ENCODE measurements around the gene OR2V1.
"Not testable (repeated sequence)": the region's sequence is repeated elsewhere in the genome, so short reads cannot be mapped to it uniquely, and the experiment has no call there.

The OR2V1 gene
- total RNA-seq = 0 reads per million in 2 donors

- DNase-seq = no peak
Observed at GRCh38 chr5:181130832-181131496, at the start of gene OR2V1. OR2V1 (minus strand) TSS chr5:181131169; CDS start chr5:181125304, 5,865 bp downstream.

- not testable (repeated sequence) for DNase-seq
Observed at GRCh38 chr5:181177559-181177958, 46.6 kb upstream of the OR2V1 start.

- no peak for DNase-seq
Observed at GRCh38 chr5:181176254-181176952, 45.4 kb upstream of the OR2V1 start.

DNA sequence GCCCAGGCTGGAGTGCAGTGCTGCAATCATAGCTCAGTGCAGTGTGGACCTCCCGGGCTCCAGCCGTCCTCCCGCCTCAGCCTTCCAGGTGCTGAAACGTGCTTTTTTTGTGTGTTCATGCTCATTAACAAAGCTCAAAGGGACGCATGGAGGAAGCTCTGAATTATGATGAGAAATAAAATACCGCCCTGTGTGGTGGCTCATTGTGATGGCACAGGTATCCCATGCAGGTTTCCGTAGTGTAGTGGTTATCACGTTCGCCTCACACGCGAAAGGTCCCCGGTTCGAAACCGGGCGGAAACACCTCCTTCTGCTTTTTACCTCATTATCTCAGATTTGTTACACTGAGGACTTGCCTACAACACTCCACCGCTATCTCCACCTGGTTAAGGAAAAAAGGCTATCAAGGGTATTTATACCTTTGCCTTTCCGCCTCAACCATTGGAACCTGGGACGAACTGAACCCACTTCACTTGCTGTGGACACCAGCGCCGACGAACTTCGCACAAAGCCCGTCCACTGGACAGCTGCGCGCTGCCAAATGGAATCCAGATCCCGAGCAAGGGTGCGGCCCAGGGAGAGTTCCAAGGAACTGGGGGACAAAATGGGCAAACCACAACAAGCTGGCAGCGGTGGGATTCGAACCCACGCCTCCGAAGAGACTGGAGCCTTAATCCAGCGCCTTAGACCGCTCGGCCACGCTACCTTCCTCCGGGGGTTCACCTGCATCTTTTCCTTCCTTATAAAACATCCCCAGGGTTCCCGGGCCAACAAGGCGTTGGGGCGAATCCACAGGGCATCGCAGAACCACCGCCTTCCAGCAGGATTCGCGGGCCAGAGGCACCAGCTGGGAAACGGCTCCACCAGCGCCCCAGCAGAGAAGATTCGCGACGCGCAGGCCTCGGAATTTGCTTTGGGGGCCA is 42.7 kb upstream of the OR2V1 start:
- peak in 3 of 5 experiments; percentile 51 to 84 (median 56) for DNase-seq

DNA sequence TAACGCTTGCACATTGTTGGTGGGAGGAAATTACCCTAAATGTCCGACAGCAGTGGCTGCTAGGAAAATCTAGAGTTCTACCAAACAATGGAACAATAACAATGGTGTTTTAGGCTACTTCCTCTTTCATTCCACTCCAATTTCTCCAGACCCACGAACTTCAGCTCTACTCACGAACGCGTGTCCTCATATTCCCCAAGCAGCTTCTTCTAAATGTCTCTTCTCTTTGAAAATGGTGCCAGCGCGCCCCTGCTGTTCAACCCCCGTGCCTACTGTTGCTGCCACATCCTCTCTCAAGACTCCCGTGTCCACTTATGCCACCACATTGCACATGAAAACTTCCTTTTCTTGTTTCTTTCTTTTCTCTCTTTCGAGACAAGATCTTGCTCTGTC is 42.1 kb upstream of the OR2V1 start:
- peak in 1 of 5 experiments; percentile 74 for DNase-seq

DNA sequence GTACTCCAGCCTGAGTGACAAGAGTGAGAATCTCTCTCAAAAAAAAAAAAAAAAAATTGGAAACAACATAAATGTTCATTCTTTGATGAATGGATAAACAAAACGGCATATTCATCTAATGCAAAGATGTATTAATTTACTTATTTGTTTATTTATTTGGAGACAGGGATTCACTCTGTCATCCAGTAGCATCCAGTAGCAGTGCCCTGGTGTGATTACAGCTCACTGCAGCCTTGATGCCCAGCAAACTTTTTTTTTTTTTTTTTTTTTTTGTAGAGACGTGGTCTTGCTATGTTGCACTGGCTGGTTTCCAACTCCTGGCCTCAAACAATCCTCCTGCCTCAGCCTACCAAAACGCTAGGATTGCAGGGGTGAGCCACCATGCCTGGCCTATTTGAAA is 40.8 kb upstream of the OR2V1 start:
- no peak for DNase-seq

DNA sequence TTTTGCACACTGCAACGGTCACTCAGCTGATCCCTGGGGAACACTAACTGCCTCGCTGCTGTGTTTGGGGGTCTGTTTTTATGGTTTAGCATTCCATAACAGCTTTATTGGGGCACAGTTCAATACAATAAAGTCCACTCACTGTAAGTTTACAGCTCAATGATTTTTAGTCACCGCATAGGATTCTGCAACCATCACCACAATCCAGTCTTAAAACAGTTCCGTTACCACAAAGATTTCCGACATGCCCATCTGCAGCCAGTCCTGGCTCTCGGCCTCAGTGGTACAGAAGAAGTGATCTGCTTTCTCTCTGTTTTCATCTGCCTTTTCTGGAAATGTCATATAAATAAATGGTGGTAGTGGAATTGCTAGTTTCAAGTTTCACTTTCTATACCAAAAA is 40.0 kb upstream of the OR2V1 start:
- DNase-seq = no peak

GRCh38 chr5:181170237-181170825 is 39.4 kb upstream of the OR2V1 start:
- DNase-seq = no peak

GRCh38 chr5:181169459-181170236 is 38.7 kb upstream of the OR2V1 start:
- DNase-seq = peak in 4 of 5 experiments; percentile 57 to 77 (median 62)

DNA sequence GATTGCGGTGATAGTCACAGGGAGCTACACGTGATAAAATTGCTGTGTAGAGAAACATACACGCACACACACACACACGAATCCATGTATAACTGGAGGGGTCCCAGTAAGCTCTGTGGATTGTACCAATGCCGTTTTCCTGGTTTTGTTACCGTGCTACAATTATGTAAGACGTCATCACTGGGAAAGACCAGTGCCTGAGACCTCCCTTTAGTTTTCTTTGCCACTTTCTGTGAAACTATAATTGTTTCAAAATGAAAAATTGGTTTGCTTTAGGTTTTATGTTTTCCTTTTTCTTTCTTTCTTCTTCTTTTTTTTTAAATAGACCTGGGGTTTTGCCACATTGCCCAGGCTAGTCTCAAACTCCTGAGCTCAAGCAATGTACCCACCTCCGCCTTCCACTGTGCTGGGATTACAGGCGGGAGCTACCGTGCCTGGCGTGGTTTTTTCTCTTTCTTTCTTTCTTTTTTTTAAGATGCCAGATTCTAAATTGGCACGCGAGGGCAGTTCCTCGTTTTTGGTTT is 37.7 kb upstream of the OR2V1 start:
- no peak for DNase-seq

GRCh38 chr5:181167814-181168488 is 37.0 kb upstream of the OR2V1 start:
- peak in 1 of 5 experiments; percentile 37 for DNase-seq

DNA sequence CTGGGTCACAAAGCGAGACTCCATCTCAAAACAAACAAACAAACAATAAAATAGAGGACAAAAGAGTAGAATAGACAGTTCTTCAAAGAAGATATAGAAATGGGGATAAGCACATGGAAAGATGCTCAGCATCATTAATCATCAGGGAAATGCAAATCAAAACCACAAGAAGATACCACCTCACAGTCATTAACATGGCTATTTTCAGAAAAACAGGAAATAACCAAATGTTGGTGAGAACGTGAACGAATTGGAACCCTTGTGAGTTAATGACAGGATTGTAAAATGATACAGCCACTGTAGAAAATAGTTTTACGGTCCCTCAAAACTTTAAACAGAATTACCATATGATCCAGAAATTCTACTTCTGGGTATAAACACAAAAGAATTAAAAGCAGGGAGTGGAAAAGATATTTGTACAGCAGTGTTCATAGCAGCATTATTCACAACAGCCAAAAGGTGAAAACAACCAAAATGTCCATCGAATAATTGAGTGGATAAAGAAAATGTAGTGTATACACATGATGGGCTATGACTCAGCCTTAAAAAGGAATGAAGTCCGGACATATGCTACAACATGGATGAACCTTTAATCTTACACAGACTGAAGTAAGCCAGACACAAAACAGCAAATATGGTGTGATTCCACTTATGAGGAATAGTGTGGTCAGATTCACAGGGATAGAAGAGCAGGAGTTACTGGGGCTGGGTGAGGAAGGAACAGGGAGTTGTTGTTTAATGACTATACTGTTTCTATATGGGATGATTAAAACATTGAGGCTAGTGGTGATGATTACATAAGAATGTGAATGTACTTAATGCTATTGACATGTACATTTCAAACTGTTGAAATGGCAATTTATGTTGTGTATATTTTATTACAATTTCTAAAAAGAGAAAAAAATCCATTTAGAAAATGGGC is 36.1 kb upstream of the OR2V1 start:
- DNase-seq = no peak

GRCh38 chr5:181164076-181164952 is 33.3 kb upstream of the OR2V1 start:
- no peak for DNase-seq

DNA sequence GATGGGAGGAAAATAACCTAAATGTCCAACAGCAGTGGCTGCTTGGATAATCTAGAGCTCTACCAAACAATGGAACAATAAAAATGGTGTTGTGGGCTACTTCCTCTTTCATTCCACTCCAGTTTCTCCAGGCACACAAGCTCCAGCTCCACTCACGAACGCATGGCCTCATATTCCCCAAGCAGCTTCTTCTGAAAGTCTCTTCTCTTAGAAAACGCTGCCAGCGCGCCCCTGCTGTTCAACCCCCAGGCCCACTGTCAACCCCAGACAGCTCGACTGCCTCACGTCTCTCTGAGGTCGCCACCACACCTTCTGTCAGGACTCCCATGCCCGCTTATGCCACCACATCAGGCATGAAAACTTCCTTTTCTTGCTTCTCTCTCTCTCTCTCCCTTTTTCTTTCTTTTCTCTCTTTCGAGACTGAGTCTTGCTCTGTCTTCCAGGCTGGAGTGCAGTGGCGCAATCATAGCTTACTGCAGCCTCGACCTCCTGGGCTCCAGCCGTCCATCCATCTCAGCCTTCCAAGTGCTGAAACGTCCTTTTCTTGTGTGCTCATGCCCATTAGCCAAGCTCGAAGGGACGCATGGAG is 32.6 kb upstream of the OR2V1 start:
- no peak for DNase-seq

- DNase-seq = no peak
Observed at GRCh38 chr5:181161534-181162175, 30.7 kb upstream of the OR2V1 start.

DNA sequence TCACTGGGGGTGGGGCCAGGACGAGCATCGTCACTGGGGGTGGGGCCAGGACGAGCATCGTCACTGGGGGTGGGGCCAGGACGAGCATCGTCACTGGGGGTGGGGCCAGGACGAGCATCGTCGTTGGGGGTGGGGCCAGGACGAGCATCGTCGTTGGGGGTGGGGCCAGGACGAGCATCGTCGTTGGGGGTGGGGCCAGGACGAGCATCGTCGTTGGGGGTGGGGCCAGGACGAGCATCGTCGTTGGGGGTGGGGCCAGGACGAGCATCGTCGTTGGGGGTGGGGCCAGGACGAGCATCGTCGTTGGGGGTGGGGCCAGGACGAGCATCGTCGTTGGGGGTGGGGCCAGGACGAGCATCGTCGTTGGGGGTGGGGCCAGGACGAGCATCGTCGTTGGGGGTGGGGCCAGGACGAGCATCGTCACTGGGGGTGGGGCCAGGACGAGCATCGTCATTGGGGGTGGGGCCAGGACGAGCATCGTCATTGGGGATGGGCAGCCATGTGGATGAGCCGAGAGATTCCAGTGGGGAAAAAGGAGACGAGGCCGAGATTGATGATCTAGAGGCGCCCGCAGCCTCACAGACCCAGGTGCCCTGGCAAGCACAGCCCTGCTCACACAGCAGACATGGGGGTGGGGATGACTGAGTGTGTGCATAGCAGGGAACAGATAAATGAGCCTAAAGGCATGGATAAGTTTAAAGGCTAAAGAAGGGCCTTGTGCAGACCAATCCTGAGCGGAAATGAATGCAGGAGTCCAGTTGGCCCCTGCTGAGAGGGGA is 30.0 kb upstream of the OR2V1 start:
- peak in 4 of 5 experiments; percentile 32 to 58 (median 50) for DNase-seq

DNA sequence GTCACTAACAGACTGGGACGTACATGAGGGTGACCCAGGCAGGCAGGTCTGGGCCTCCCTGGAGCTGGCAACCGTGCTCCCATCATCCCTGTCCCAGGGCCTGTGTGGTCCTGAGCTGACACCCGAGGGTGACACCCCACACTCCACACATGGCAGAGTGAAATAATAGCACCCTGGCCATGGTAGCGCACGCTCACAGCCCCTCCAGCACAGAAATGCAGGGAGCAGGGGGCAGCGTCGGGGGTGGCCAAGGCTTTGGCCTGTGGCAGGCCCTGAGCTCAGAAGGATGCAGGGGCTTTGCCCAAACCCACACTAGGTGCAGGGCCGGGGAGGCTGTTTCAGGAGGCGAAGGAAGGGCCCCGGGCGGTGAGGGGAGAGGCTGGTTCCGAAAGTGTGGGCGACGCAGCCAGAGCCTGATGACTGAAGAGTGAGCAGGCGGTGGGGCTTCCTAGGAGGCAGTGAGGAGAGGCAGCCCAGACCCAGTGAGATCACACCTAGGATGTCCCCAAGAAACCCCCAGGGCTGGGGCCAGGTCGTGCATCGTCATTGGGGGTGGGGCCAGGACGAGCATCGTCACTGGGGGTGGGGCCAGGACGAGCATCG is 29.3 kb upstream of the OR2V1 start:
- DNase-seq = peak; percentile 62 to 90 (median 75)
